HG03097 (cell line): ENCODE results near the gene ATP2A1.
A peak's percentile ranks its signal among the peaks of the same experiment; 100 is the strongest.

Experiments used
- ATAC-seq: cut with Tn5 transposase; IDR thresholded peaks from one replicate; pipeline ENCODE4 v1.9.1; 2021; ENCODE audit not compliant: unreplicated experiment, low FRiP score

Gene ATP2A1

DNA sequence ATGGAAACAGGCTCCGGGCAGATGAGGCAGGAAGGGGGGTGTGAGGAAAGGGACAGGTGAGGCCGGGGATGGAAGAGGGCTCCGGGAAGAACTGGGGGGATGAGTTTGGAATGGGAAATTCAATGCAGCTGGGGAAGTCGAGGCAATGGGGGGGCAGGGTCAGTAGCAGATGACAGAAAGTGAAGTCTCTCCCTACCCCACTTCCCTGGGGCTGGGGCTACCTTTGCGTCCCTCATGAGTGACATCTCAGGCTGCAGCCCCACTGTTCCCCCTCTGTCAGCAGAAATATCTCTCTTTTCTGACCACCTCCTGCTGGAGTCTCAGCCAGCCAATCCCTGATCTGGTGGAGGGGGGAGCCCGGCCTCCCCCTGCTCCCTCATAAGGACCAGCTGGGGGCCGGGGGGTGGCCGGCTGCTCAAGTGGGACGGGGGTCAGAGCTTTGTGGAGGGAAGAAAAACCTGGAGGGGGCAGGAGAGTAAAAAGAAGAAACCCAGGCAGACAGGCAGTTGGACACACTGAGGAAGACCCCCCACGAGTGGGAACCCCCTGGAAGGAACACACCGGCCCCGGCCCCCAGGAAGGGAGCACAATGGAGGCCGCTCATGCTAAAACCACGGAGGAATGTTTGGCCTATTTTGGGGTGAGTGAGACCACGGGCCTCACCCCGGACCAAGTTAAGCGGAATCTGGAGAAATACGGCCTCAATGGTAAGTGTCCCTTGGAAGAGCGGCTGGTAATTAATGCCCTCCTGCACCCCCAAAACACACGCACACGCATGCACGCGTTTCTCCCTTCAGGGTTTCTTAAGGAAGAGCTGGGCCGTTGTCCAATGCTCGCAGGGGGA is at the start of gene ATP2A1:
TSS of gene ATP2A1 (plus strand) at position 406 of the 844 bp plus-strand sequence. CDS start at position 590, 184 bp downstream.
- ATAC-seq: no peak

DNA sequence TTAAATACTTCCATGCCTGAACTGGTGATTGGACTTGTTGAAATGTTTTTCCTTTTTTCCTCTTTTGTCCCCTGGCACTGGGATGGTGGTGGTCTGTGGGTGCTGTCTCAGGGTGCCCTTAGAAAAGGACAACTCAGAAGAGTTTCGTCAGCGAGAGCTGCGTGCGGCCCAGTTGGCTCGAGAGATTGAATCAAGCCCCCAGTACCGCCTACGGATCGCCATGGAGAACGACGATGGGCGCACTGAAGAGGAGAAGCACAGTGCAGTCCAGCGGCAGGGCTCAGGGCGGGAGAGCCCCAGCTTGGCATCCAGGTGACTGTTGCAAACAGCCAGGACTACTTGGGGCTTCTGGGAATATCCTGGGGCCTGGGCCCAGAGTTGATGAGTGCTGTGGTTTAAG is 48.5 kb upstream of the ATP2A1 start:
- no peak for ATAC-seq

DNA sequence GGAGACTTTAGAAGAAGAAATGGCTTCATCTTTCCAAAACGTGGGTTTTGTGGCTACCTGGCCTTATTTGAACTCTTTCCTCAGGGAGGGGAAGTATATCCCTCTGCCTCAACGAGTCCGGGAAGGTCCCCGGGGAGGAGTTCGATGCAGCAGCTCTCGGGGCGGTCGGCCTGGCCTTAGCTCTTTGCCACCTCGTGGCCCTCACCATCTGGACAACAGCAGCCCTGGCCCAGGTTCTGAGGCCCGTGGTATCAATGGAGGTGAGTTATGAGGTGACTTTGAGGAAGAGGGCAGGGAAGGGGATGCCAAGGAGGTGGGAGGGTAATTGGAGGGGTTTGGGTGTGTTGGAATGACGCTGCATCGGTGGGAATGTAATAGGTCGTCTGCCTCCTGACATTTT is 47.8 kb upstream of the ATP2A1 start:
- ATAC-seq: no peak

DNA sequence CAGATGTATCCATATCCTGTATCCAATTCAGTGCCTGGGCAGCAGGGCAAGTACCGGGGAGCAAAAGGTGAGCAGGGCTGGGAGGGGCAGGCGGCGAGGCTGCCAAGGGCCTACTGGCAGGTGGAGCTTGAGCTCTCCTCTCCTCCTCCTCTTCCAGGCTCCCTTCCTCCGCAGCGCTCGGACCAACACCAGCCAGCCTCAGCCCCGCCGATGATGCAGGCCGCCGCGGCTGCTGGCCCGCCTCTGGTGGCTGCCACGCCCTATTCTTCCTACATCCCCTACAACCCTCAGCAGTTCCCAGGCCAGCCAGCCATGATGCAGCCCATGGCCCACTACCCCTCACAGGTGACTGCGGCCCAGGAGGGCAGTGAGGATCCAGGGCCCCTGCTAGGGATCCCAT is 43.9 kb upstream of the ATP2A1 start:
- no peak for ATAC-seq

DNA sequence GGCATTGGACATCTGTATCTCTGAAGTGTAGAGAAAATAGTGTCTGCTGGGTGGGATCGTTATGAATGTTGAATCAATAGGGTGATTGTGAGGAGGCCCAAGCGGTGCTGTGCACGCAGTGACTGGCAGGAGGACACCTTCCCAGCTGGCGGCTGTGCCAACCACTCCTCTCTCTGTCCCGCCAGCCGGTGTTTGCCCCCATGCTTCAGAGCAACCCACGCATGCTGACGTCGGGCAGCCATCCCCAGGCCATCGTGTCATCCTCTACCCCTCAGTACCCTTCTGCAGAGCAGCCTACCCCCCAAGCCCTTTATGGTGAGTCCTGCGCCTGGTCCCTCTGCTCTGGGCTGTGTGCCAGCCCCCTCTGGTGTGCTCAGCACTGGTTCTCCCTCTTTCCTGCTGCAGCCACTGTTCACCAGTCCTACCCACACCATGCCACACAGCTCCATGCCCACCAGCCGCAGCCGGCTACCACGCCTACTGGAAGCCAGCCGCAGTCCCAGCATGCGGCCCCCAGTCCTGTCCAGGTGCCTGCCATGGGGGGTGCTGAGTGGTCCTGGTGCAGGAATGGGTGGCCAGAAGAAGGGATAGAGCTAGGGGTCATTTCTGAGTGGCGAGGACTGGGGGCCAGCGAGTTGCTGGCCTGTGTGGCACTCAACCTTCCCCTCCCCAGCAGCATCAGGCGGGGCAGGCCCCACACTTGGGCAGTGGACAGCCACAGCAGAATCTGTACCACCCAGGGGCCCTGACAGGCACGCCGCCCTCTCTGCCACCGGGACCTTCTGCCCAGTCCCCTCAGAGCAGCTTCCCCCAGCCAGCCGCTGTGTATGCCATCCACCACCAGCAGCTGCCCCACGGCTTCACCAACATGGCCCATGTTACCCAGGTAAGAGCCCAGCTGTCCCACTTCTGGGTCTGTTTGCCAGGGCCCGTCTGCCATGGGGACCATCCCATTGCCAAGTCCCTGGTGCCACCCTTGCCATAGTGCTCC is 43.1 kb upstream of the ATP2A1 start:
- no peak for ATAC-seq

DNA sequence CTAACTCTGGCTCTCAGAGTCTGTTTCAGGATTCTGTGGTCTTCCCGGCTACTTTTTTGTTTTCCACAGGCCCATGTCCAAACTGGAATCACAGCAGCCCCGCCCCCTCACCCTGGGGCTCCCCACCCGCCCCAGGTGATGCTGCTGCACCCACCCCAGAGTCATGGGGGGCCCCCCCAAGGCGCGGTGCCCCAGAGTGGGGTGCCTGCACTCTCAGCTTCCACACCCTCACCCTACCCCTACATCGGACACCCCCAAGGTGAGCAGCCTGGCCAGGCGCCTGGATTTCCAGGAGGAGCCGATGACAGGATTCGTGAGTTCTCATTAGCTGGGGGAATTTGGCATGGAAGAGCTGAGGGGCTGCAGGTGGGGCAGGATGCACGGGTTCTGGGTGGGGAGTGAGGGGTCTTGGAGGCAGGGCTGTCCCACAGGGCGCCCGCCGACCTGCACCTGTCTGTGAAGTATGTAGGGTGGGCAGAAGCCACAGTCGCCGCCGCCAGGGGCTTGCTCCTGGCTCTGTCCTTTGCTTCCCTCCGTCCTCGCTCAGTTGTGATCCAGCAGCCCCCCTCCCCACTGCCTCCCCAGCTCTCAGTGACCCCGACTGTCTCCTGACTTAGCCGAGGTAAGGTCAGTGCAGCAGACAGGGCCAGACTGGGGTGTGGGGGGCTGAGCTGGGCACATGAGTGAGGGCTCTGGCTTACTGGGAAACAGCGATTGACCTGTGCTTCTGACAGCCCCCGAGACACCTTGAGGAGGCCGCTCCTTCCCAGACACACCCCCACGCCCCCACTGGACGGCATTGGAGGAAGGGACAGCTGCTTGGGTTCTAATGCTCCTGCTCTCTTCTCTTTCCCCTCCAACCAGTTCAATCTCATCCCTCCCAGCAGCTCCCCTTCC is 42.2 kb upstream of the ATP2A1 start:
- no peak for ATAC-seq

DNA sequence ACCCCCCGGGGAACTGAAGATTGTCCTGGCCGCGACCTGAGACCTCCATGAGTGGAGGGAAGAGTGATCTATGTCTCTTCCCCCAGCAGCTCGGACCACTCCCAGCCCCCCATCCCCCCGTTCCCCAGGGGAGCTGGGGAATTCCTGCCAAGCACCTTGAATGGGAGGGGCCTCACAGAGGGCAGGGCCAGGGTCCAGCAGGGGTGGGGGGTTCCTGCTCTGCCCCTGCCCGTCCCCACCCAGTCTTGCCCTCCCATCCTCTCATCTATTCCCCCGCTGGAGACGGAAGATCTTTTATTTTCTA is 41.6 kb upstream of the ATP2A1 start:
- no peak for ATAC-seq

DNA sequence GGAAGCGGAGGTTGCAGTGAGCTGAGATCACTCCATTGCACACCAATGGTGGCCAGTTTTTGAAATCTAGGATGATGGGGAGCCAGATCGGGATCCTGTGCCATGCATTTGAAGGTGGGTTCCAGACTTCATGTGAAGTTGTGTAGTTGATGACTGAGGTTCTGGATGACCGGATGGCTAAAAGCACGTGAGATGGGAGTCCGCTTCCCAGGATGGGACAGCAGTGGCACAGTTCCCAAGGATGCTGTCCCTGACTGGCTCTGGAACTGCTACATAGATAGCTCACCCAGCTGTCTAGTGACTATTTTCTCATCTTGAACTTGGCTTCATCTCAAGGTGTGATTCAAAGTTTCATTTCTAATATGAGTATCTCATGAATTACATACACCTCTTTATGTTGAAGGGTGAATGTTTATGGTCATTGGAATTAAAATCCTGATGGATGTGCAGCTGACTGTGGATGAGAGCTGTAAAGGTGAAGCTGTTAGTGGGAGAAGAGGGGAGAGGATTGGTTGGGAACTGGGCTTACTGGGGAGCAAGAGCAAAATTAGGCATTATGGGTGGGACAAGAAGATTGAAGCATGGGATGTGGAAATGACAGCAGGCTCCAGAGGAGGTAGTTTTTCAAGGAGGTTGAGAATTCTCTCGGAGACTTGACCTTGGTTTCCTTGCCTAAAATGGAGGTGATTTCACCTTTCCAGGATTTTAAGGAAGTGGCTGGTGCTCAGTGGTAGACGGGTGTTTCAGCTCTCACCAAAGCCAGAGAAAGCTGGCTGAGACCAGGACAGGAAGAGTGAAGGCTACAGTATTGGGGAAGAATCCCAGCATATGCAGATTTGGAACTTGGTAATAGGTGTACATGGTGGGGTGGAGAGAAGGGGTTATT is 40.4 kb upstream of the ATP2A1 start:
- no peak for ATAC-seq

DNA sequence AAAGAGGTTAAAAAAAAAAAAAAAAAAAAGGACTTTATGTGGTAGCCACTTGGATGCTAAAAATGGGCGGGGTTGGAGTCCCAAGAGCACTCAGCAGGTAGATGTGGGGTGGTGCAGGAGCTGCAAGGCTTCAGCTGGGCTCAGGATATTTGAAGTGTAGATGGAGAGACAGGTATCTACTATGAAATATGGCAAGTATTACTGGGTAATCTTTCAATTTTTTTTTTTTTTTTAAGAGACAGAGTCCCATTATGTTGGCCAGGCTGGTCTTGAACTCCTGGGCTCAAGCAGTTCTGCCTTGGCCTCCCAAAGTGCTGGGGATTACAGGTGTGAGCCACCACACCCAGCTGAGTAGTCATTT is 39.8 kb upstream of the ATP2A1 start:
- no peak for ATAC-seq

DNA sequence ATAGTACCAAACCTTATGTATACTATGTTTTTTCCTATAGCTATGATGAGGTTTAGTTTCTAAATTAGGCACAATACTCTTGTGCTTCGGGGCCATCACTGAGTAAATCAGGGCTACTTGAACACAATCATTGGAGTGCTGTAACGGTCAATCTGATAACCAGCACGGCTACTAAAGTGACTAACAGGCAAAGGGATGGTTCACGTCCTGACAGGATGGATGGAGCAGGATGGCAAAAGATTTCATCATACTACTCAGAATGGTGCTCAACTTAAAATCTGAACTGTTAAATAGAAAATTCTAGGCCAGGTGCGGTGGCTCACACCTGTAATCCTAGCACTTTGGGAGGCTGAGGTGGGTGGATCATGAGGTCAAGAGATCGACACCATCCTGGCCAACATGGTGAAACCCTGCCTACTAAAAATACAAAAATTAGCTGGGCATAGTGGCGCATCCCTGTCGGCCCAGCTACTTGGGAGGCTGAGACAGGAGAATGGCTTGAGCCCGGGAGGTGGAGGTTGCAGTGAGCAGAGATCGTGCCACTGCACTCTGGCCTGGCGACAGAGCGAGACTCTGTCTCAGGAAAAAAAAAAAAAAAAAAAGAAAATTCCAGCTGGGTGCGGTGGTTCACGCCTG is 39.2 kb upstream of the ATP2A1 start:
- ATAC-seq: no peak

DNA sequence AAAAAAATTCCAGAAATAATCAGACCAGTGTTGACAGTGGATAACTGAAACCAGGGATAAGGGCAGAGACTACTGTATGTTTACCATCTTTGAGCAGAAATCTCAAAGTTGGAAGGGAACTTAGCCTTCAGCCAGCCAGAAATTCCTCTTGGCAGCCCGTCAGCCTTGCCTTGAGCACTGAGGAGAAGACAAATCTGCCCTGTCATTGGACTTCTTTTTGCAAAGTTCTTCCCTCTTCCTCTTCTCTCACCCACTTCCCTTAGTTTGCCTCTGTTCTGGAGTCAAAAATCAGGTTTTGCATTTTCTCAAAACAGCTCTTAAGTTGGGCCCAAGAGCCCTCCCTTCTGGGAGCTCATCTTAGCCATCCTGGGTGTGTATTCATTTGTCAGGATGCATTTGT is 38.4 kb upstream of the ATP2A1 start:
- no peak for ATAC-seq

DNA sequence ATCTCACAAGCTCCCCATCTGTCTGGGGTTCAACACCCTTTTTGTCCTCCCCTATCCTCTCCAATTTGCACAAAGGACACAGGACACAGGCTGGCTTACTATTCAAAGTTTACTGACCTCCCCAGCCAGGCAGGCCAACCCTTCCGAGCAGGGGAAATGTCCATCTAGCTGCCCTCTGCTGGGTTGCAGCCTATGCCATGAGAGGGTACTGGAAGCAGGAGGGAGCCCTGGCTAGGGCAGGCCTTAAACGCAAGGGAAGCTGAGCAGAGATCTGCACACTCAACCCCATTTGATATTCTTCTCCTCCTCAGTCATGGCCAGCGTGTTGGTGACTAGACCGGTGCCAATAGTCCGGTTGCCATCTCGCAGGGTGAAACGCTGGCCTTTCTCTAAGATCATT is 35.6 kb upstream of the ATP2A1 start:
- no peak for ATAC-seq

DNA sequence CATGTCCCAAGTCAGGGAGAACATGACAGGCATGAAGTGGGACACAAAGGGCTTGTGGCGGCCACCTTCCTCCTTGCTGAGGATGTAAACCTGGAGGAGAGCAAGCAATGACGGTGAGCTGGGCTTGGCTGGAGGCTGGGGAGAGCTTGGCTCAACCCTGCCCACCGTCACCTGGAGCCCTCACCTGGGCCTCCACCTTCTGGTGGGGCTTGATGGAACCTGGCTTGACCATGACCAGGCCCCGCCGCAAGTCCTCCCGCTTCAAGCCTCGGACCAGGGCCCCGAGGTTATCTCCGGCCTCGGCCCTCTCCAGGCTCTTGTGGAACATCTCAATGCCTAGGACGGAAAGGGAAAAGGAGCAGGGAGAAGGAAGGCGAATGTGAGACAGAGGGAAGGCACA is 34.5 kb upstream of the ATP2A1 start:
- ATAC-seq: no peak

DNA sequence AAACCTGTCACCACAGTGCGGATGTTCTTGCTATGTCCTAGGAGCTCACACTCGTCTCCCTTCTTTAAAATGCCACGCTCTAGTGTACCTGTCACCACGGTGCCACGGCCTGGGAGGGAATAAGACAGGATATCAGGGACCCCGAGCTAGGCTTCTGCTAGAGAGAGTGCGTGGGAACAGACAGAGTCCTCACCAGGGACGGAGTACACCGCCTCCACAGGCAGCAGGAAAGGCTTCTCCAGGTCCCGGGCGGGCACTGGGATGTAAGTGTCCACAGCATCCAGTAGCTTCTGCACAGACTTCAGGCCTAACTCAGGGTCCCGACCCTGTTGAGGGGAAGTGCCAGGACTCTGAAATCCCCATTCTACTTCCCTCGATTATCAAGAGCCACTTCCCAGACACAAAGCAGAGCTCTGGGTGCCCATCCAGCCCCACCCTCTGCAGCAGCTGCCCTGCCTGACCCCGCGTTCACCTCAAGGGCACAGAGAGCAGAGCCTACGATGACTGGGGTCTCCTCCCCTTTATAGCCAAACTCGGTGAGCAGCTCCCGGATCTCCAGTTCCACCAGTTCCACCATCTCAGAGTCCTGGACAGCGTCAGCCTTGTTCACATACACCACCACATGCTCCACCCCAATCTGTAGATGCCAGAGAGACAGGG is 33.9 kb upstream of the ATP2A1 start:
- ATAC-seq: no peak

DNA sequence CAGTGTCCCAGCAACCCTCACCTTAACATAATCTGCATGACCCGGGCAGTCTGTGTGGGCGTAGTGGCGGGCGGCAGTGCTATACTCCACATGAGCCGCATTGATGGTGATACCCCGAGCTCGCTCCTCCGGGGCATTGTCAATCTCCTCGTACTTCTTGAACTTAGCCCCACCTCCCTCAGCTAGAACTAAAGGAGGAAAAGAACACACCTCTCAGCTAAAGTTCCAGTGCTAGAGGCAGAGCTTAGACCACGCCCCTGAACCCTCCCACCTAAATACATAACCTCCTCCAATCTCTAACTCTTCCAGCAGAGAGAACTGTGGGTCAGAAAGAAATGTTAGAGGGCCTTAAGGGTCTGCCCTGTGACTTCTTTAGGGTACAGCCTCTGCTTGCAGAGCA is 33.0 kb upstream of the ATP2A1 start:
- ATAC-seq: no peak

DNA sequence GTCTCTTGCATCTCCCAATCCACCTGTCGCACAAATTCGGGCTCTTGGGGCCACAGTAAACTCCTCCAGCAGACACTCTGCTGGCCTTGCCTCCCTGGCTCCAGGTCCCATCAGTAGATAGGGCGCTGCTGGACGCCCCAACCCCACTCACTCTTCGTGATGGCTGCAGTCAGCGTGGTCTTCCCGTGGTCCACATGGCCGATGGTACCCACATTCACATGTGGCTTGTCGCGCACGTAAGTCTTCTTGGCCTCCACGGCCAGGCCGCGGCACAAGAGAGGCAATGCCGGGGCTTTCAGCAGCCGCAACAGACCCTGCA is 32.6 kb upstream of the ATP2A1 start:
- ATAC-seq: peak; percentile 4

DNA sequence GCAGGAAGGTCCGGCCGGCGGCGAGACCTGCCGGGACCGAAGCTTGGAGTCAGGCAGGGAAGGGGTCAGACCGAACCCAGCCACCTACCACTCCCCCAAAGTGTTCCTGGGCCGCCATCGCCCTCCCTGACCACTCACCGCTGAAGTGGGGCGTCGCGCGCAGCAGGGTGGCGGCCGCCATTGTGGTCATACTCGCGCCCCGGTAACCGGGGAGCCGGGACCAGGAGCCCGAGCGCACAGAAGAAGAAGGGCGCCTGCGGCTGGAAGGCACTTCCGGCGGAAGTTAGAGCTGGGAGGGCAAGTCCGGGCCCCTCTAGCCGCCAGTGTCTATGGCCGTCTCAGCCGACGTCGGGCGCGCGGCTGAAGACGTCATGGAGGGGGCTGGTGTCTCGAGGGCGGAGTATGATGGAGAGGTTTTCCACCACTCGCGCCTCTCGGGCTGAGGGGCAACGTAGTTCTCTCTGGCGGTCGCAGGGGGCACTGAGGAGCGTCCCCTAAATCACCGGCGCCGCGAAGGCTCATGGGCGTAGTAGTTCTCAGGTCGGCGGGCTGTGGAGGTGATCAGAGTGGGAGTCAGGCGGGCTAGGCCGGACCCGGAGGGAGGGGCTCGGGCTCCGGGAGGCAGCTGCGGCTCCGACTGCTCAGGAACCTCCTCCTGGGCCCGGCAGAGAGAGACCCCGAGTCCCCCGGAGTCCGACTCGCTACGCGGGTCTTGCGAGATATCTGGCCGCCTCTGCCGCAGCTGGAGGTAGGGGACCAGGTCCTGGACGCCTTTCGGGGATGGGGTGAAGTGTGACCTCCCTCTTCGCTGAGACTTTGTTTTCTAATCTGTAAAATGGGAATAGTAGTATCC is 32.0 kb upstream of the ATP2A1 start, which contains the start of gene TUFM:
TSS of gene TUFM (minus strand) at position 269 of the 853 bp plus-strand sequence. CDS start at position 190, 79 bp downstream.
- peak; percentile 87 for ATAC-seq

DNA sequence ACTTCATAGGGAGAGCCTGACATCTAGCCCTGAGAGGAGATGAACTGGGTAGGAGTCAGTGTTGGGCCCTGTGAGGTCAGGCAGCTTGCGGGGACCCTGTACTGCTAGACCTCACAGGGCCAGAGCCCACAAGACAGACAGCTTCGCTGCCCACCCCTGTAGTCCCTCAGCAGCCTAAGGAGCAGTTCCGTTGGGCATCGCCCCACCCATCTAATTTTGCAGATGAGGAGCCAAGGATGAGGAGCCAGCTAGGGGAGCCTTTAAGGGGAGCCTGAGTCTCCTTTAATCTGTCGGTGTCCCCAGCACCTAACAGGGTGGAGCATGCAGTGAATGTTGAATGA is 31.4 kb upstream of the ATP2A1 start:
- peak; percentile 5 for ATAC-seq
